Lung (tissue), 12 donors: ENCODE data around the gene CD22. TPM values are rescaled to one million over a fixed set of nuclear protein-coding genes. Genes with fewer than 3 reads are reported as not detected.
A peak's percentile ranks its signal among the peaks of the same experiment; 100 is the strongest.

Experiments
- ATAC-seq: fragments of 200-7000 bp; cut with Tn5 transposase; one replicate; pipeline ENCODE4 v1.9.1; 2020; ENCODE audit warnings: moderate number of reproducible peaks; ENCODE audit not compliant: insufficient read depth, low FRiP score
- DNase-seq, 3 donors: peaks; one replicate each; pipeline ENCODE4 v3.0.0-alpha.2; 2013 to 2017
- H3K27ac ChIP-seq, 2 donors: one replicate each; pipeline ENCODE4 v1.5.1; 2013; ENCODE audit warnings: mild to moderate bottlenecking in 2 of 2, moderate library complexity in 2 of 2, control low read depth in 1 of 2, inconsistent platforms in 1 of 2, low read depth in 1 of 2, low read length in 1 of 2
- H3K27me3 ChIP-seq, 3 donors: one replicate each; pipeline ENCODE4 v1.5.1; 2013; ENCODE audit warnings: low read length in 2 of 3; ENCODE audit not compliant: control insufficient read depth in 3 of 3, insufficient read depth in 3 of 3
- H3K36me3 ChIP-seq, 4 donors: one replicate each; pipeline ENCODE4 v1.5.1; 2013; ENCODE audit warnings: low read length in 4 of 4, mild to moderate bottlenecking in 1 of 4, moderate library complexity in 1 of 4; ENCODE audit not compliant: control insufficient read depth in 4 of 4, insufficient read depth in 4 of 4
- H3K4me1 ChIP-seq, 5 donors: one replicate each; pipeline ENCODE4 v1.5.1; 2013; ENCODE audit warnings: low read length in 5 of 5, mild to moderate bottlenecking in 2 of 5, moderate library complexity in 1 of 5; ENCODE audit not compliant: control insufficient read depth in 5 of 5, insufficient read depth in 5 of 5
- H3K4me3 ChIP-seq: one replicate; pipeline ENCODE4 v1.5.1; 2013; ENCODE audit warnings: mild to moderate bottlenecking, control low read depth, moderate library complexity
- H3K9ac ChIP-seq, 2 donors: one replicate each; pipeline ENCODE4 v1.5.1; 2013; ENCODE audit warnings: low read length in 2 of 2, control low read depth in 1 of 2; ENCODE audit not compliant: insufficient read depth in 1 of 2
- H3K9me3 ChIP-seq, 4 donors: one replicate each; pipeline ENCODE4 v1.5.1; 2013; ENCODE audit warnings: low read length in 3 of 4, mild to moderate bottlenecking in 1 of 4, moderate library complexity in 1 of 4; ENCODE audit not compliant: control insufficient read depth in 4 of 4, insufficient read depth in 3 of 4
- CTCF ChIP-seq: IDR thresholded peaks from 2 replicates; pipeline ENCODE4 v1.5.1; 2012; ENCODE audit warnings: mild to moderate bottlenecking; ENCODE audit errors: control extremely low read depth, extremely low read depth
- WGBS, 2 donors: extraction: QIAGEN DNeasy Blood & Tissue Kit; methylation state at CpG; one replicate each; pipeline ENCODE4 v1.1.7; 2013; 5-methylcytosine and 5-hydroxymethylcytosine counted together
- polyA plus RNA-seq, 2 donors: library from polyadenylated mRNA; stranded (reverse); fragments of 200-250 nt; gene quantifications; one replicate each; pipeline ENCODE4 v1.2.1, GENCODE V29; 2013
- total RNA-seq, 2 donors: library from RNA; depleted of rRNA in 1 of 2; stranded (reverse); fragments of >200 nt in 1 of 2; gene quantifications; one replicate each; pipeline ENCODE4 v1.2.1, GENCODE V29; 2014 to 2021
- donor health status: control.
- donor health status: control.
- donor health status: Bipolar disorder and iron deficiency.
- donor health status: healthy.
- donor health status: DM: yes; HTN: yes; CAD: no.

The CD22 gene
- total and polyA plus RNA-seq, 4 donors: 4.7 to 53.8 (median 30.7) TPM

- H3K4me1 ChIP-seq: peaks cover 0 to 27% (median 4%) of the 10 kb centered on the region in 5 donors
- TF ChIP-seq CTCF: no peak
Observed at GRCh38 chr19:35317464-35318043, 11.4 kb upstream of the CD22 start.

GRCh38 chr19:35318679-35319448, 10.1 kb upstream of the CD22 start:
- H3K27me3 ChIP-seq: no peaks in the 10 kb centered on the region
- H3K27ac ChIP-seq: peak overlapping the region in 1 of 2 donors; percentile 63
- no peak overlapping the region for H3K4me3 ChIP-seq
- H3K36me3 ChIP-seq: no peaks in the 10 kb centered on the region
- H3K4me1 ChIP-seq: peaks cover 0 to 27% (median 4%) of the 10 kb centered on the region in 5 donors
- H3K9me3 ChIP-seq: peaks cover 0 to 3% (median 0%) of the 10 kb centered on the region in 4 donors
- 49 to 53% methylated on average over 16 of the region's 16 CpGs for WGBS, 2 donors
- no peak for TF ChIP-seq CTCF
- peak in 2 of 3 donors; percentile 30 to 52 for DNase-seq
- peak; percentile 81 for ATAC-seq
- no peak overlapping the region for H3K9ac ChIP-seq

More at GRCh38 chr19:35317464-35318043, 11.4 kb upstream of the CD22 start:
- Histone ChIP-seq H3K36me3 (no peaks in the 10 kb centered on the region), H3K9me3 (peaks cover 0 to 3% (median 0%) of the 10 kb centered on the region in 4 donors), H3K27me3 (no peaks in the 10 kb centered on the region), H3K27ac (peak overlapping the region in 1 of 2 donors; percentile 48), H3K4me3 (no peak overlapping the region), H3K9ac (no peak overlapping the region)
- ATAC-seq (no peak), DNase-seq (no peak)
- WGBS, 2 donors: 62 to 66% methylated on average over 7 of the region's 7 CpGs

GRCh38 chr19:35320065-35320713, 8.8 kb upstream of the CD22 start:
- Histone ChIP-seq H3K9ac (no peak overlapping the region), H3K27ac (peak overlapping the region in 1 of 2 donors; percentile 60), H3K9me3 (peaks cover 0 to 3% (median 0%) of the 10 kb centered on the region in 4 donors), H3K27me3 (no peaks in the 10 kb centered on the region), H3K4me3 (no peak overlapping the region), H3K4me1 (peaks cover 0 to 27% (median 4%) of the 10 kb centered on the region in 5 donors), H3K36me3 (no peaks in the 10 kb centered on the region)
- DNase-seq (peak in 1 of 3 donors; percentile 38), ATAC-seq (no peak)
- no peak for TF ChIP-seq CTCF
- 20 to 50% methylated on average over 12 of the region's 12 CpGs for WGBS, 2 donors
